Measurements from ENCODE around the gene PRCD. TPM values are rescaled to one million over a fixed set of nuclear protein-coding genes. Genes with fewer than 3 reads are reported as not detected.
"Not testable (repeated sequence)": the region's sequence is repeated elsewhere in the genome, so short reads cannot be mapped to it uniquely, and the experiment has no call there.

PRCD gene
- total RNA-seq, 1 experiment from 2014 or later, result 2.5 TPM

DNA sequence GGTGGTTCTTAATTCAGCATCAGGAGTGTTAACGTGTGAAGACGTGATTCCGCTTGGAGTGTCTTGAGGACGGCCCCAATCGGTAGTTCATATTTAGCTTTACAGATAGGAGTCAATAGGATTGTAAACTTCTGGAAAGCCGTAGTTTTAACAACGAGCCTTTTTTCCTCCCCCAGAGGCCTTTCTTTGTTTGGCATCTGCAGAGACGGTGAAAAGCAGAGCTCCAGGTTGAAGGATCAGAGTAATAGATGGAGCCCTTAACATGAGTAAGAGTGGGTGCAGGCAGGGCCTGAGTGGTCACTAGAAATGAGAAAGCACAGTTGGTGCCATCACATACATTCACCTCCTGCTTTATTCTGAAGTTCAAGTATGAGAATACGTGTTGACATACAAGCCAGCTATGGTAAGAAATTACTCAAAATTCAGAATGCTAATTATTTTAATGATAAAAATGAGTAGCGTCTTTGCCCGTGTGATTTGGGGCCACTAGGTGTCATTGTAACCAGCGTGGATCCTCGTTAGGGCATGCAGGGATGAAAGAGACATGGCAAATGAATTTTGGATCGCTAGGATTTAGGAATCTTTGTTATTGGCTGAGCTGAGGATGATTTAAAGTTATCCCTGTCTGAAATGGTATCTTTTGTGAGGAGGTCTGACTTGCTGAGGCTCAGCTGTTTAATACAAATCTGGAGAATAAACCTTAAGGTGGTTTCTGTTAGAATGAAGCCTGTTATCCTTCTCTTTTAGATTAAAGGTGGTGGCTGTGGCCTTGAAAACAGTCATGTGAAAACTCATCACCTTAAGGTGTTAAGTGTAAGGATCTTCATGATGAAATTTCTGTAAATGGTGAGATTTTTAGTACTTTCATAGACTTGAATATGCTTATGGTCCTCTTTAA lies 18.6 kb downstream of the PRCD start:
- BruUV-seq (replicated peaks), result no TSS peak
- H4K20me1 ChIP-seq (ENCODE audit: low read length), result peaks cover 50% of the 10 kb centered on the region
- no peak for ATAC-seq
- peak overlapping the region; percentile 99 for H3K9ac ChIP-seq (ENCODE audit: low read length)
- H3K36me3 ChIP-seq (ENCODE audit: low read depth, low read length), result peaks cover 40% of the 10 kb centered on the region
- no peak overlapping the region for H2AFZ ChIP-seq (ENCODE audit: low read length)
- peaks cover 50% of the 10 kb centered on the region for H3K4me1 ChIP-seq (ENCODE audit: insufficient read depth, low read length)
- ChIA-PET CTCF (interaction anchor here (0.5 to 2.0 kb wide), 9 partner anchors 12 to 123 kb away, joined by 3 to 12 read pairs (median 8); partner anchors contain the start of gene ST6GALNAC2), POLR2A (ENCODE audit: unreplicated experiment) (interaction anchor here (0.6 to 0.7 kb wide), 2 partner anchors 37 to 65 kb away, joined by 3 to 4 read pairs; no protein-coding TSS in a partner anchor)
- no peaks in the 10 kb centered on the region for H3K9me3 ChIP-seq (ENCODE audit: low read length)
- peak overlapping the region; percentile 91 for H3K4me3 ChIP-seq (ENCODE audit: low read length)
- peak overlapping the region; percentile 82 for H3K27ac ChIP-seq (ENCODE audit: low read length)
- H3K9me2 ChIP-seq (replicated peaks; ENCODE audit: low read length), result no peaks in the 10 kb centered on the region
- intact Hi-C loops (cut with micrococcal nuclease), result loop anchor here (1.0 to 5.0 kb wide), 5 partner anchors 20 to 123 kb away; no protein-coding TSS in a partner anchor
- peaks cover 17% of the 10 kb centered on the region for H3F3A ChIP-seq (ENCODE audit: low read length, unreplicated experiment)
- no peaks in the 10 kb centered on the region for H3K27me3 ChIP-seq (ENCODE audit: low read length)
- TF ChIP-seq EZH2 (IDR thresholded peaks at IDR 0.05; ENCODE audit: low read length, unreplicated experiment), result no peak
- no peak for TF ChIP-seq EZH2phosphoT487 (IDR thresholded peaks at IDR 0.05; ENCODE audit: borderline replicate concordance, low read length)
- TF ChIP-seq, protein P1, sequence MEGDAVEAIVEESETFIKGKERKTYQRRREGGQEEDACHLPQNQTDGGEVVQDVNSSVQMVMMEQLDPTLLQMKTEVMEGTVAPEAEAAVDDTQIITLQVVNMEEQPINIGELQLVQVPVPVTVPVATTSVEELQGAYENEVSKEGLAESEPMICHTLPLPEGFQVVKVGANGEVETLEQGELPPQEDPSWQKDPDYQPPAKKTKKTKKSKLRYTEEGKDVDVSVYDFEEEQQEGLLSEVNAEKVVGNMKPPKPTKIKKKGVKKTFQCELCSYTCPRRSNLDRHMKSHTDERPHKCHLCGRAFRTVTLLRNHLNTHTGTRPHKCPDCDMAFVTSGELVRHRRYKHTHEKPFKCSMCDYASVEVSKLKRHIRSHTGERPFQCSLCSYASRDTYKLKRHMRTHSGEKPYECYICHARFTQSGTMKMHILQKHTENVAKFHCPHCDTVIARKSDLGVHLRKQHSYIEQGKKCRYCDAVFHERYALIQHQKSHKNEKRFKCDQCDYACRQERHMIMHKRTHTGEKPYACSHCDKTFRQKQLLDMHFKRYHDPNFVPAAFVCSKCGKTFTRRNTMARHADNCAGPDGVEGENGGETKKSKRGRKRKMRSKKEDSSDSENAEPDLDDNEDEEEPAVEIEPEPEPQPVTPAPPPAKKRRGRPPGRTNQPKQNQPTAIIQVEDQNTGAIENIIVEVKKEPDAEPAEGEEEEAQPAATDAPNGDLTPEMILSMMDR (conservative IDR thresholded peaks at IDR 0.05; ENCODE audit: low read depth, low read length), result peak; percentile 84
- peak; percentile 52 for DNase-seq
- peaks cover 69% of the 10 kb centered on the region for H3K79me2 ChIP-seq (ENCODE audit: low read length)
- H3K4me2 ChIP-seq (ENCODE audit: low read length), result peak overlapping the region; percentile 98

GRCh38 chr17:76559460-76559859 lies 19.6 kb downstream of the PRCD start:
- Histone ChIP-seq H3K4me2 (ENCODE audit: low read length) (peak overlapping the region; percentile 98), H3F3A (ENCODE audit: low read length, unreplicated experiment) (peaks cover 20% of the 10 kb centered on the region), H3K4me3 (ENCODE audit: low read length) (peak overlapping the region; percentile 91), H3K4me1 (ENCODE audit: insufficient read depth, low read length) (peaks cover 52% of the 10 kb centered on the region), H3K27ac (ENCODE audit: low read length) (peak overlapping the region; percentile 82), H3K36me3 (ENCODE audit: low read depth, low read length) (peaks cover 42% of the 10 kb centered on the region), H3K79me2 (ENCODE audit: low read length) (peaks cover 69% of the 10 kb centered on the region), H3K9ac (ENCODE audit: low read length) (peak overlapping the region; percentile 99), H4K20me1 (ENCODE audit: low read length) (peaks cover 51% of the 10 kb centered on the region)
- not testable (repeated sequence) for BruUV-seq (replicated peaks); ATAC-seq; DNase-seq; H3K27me3 ChIP-seq (ENCODE audit: low read length); H3K9me3 ChIP-seq (ENCODE audit: low read length); H3K9me2 ChIP-seq (replicated peaks; ENCODE audit: low read length); H2AFZ ChIP-seq (ENCODE audit: low read length)
- POLR2A ChIA-PET (ENCODE audit: unreplicated experiment), result interaction anchor here (0.6 kb wide), 1 partner anchor 486 kb away, joined by 3 read pairs; no protein-coding TSS in a partner anchor
- CTCF ChIA-PET, result interaction anchor here (1.1 to 2.0 kb wide), 2 partner anchors 33 to 65 kb away, joined by 3 to 10 read pairs; no protein-coding TSS in a partner anchor
- intact Hi-C loops (cut with micrococcal nuclease), result loop anchor here (2.0 to 5.0 kb wide), 2 partner anchors 19 to 113 kb away; no protein-coding TSS in a partner anchor

DNA sequence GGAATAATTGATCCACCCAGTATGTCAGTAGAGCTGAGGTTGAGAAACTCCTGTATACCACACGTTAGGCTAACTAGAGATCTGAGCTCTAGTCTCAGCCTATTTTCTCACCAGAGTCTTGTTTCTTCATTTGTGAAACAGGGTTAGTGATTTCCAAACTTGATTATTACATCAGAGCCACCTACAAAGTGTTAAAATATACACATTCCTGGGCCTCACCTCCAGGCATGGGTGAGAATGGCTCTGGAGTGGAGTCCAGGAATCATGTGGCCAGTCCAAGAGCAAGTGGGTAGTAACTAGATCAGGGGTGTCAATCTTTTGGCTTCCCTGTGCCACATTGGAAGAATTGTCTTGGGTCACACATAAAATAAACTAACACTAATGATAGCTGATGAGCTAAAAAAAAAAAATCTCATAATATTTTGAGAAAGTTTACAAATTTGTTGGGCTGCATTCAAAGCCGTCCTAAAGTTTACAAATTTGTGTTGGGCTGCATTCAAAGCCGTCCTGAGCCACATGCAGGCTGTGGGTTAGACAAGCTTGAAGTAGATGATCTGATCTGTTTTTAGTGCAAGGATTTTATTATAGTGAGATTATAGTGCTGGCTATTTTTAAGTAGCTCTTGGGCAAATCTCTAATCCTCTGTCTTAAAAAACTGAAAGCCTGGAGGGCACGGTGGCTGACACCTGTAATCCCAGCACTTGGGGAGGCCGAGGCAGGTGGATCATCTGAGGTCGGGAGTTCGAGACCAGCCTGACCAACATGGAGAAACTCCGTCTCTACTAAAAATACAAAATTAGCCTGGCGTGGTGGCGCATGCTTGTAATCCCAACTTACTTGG lies 20.4 kb downstream of the PRCD start:
- peak; percentile 13 for DNase-seq
- H4K20me1 ChIP-seq (ENCODE audit: low read length), result peaks cover 55% of the 10 kb centered on the region
- BruUV-seq (replicated peaks), result no TSS peak
- no peaks in the 10 kb centered on the region for H3K9me2 ChIP-seq (replicated peaks; ENCODE audit: low read length)
- peaks cover 24% of the 10 kb centered on the region for H3F3A ChIP-seq (ENCODE audit: low read length, unreplicated experiment)
- POLR2A ChIA-PET (ENCODE audit: unreplicated experiment), result interaction anchor here (0.6 kb wide), 1 partner anchor 485 kb away, joined by 3 read pairs; no protein-coding TSS in a partner anchor
- peak overlapping the region; percentile 99 for H3K9ac ChIP-seq (ENCODE audit: low read length)
- H3K4me2 ChIP-seq (ENCODE audit: low read length), result peak overlapping the region; percentile 98
- H3K4me3 ChIP-seq (ENCODE audit: low read length), result peak overlapping the region; percentile 91
- ATAC-seq, result no peak
- TF ChIP-seq, protein P1 (conservative IDR thresholded peaks at IDR 0.05; ENCODE audit: low read depth, low read length), result no peak
- no peak overlapping the region for H2AFZ ChIP-seq (ENCODE audit: low read length)
- peak overlapping the region; percentile 82 for H3K27ac ChIP-seq (ENCODE audit: low read length)
- peaks cover 48% of the 10 kb centered on the region for H3K36me3 ChIP-seq (ENCODE audit: low read depth, low read length)
- CTCF ChIA-PET, result interaction anchor here (0.5 to 1.1 kb wide), 4 partner anchors 13 to 1591 kb away, joined by 3 read pairs; no protein-coding TSS in a partner anchor
- H3K9me3 ChIP-seq (ENCODE audit: low read length), result no peaks in the 10 kb centered on the region
- intact Hi-C loops (cut with micrococcal nuclease), result loop anchor here (10.0 kb wide), 1 partner anchor 155 kb away; the partner anchor contains the start of gene MXRA7
- H3K4me1 ChIP-seq (ENCODE audit: insufficient read depth, low read length), result peaks cover 58% of the 10 kb centered on the region
- no peaks in the 10 kb centered on the region for H3K27me3 ChIP-seq (ENCODE audit: low read length)
- H3K79me2 ChIP-seq (ENCODE audit: low read length), result peaks cover 69% of the 10 kb centered on the region

All from PC-3 (cell line).